ENCODE measurements around the gene CGB5.
"Not testable (repeated sequence)": the region's sequence is repeated elsewhere in the genome, so short reads cannot be mapped to it uniquely, and the experiment has no call there.

GRCh38 chr19:49029749-49030148 lies 13.9 kb upstream of the CGB5 start:
- not testable (repeated sequence) for TF ChIP-seq CTCF (conservative IDR thresholded peaks at IDR 0.05; ENCODE audit: low read depth, low read length); EZH2 (IDR thresholded peaks at IDR 0.05; ENCODE audit: low read length, unreplicated experiment); EZH2phosphoT487 (IDR thresholded peaks at IDR 0.05; ENCODE audit: borderline replicate concordance, low read length)

Data from PC-3 (cell line).